CD4-positive, alpha-beta T cell treated with Interleukin-21 for 1 hour (primary cell): ENCODE results near the gene DOCK4.

Source experiments
- DNase-seq: peaks from one replicate; pipeline ENCODE4 v3.0.0-alpha.2; 2020

Gene DOCK4

DNA sequence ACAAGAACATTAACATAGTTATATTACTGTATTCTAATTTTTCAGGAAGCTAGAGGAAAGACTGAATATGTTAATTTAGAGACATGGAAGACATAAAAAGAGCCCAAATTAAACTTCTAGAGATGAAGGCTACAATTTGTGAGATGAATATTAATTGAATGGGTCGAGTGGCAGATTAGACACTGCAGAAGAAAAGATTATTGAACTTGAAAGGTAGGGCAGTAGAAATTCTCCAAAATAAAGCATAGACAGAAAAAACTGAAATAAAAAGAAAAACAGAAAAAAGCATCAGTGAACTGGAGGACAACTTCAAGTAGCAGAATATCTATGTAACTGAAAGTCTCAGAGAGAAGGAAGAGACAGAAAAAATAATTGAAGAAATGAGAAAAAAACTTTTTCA is 369.6 kb downstream of the DOCK4 start:
- DNase-seq = no peak

GRCh38 chr7:111835066-111835465 is 371.1 kb downstream of the DOCK4 start:
- DNase-seq = no peak

GRCh38 chr7:111834367-111834766 is 371.8 kb downstream of the DOCK4 start:
- DNase-seq = no peak

DNA sequence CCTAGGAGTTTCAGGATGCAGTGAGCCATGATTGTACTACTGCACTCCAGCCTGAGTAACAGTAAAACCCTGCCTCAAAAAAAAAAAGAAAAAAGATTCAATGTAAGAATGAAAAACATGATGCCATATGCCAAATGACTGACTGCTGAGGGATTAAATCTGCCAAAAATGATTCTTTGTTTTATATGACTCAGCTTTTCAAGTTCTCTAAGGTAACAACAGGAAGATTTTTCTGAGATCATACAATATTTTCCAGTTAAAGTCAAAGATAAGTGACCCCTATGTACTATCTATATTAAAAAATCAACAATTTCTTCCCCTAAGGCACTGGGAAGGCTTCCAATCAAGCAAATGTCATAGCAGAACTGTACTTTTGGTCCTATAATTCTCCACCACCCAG is 372.7 kb downstream of the DOCK4 start:
- DNase-seq = no peak

- no peak for DNase-seq
Measured at GRCh38 chr7:111832174-111832573, 374.0 kb downstream of the DOCK4 start.

GRCh38 chr7:111829221-111829620 is 377.0 kb downstream of the DOCK4 start:
- no peak for DNase-seq

DNA sequence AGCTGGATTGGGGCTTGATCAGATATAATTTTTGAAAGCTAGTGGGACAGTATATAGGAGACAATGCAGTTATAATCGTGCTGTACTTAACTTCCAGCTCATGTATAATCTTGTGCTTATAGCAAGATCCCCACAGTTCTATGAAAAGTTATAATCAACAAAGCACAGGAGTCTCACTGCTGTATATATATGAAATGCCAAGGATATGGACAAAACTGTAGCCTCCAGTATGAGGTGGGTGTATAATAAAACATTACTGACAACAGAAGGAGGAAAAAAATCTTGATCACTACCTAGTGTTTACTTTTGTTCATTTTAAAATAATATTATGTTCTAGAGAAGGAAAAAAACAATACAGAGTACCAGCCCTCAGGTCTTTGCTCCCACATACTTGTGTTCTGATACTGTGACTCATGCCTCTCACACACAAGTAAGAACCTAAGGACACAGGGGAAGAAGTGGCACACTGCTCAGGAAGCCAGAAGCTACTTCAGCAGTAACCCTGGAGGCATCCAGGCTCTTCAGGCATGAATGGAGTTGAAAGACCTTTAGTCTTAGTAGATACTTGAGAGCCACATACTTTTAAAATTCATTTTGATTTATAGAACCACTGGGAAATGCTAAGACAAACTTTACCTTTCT is 378.2 kb downstream of the DOCK4 start:
- no peak for DNase-seq

- DNase-seq = no peak
Measured at GRCh38 chr7:111825046-111825445, 381.2 kb downstream of the DOCK4 start.

GRCh38 chr7:111823826-111824225 is 382.4 kb downstream of the DOCK4 start:
- no peak for DNase-seq

- no peak for DNase-seq
Measured at GRCh38 chr7:111821046-111821445, 385.2 kb downstream of the DOCK4 start.

DNA sequence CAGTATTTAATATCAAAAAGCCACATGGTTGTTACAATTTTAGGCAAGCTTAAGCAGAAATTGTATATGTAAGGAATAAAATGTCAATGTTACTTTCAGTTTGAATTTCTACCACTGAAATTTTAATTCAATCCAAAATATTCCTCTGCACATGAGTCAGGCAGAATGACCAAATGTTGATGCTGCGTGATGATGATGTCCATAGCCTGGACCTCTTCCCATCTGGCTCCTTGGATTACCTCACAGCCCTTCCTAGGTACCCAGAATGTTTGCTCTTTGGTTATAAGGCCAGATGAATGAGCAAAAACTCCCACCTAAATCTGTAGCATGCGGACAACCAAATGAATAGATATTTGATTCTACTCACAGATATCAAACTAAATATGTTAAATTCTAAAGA is 385.6 kb downstream of the DOCK4 start:
- DNase-seq = no peak

DNA sequence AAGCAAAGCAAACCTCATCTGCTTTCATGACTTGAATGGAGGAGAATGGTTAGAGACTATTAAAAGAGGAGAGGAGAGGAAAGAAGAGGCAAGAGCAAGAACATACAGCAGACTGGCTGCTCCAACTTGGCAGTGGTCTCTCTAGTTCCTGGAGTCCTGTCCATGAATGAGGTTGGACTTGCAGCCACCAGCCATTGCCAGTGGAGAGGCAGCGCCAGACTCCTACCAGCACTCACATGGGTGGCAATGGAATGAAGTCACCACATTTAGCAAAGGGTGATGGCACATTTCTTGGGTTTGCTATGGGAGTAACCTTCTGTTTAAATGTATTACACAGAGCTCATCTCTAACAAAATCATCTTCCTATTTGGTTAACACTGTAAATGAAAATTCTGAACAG is 386.1 kb downstream of the DOCK4 start:
- DNase-seq = no peak

GRCh38 chr7:111815354-111815753 is 390.8 kb downstream of the DOCK4 start:
- DNase-seq = no peak

- no peak for DNase-seq
Measured at GRCh38 chr7:111813306-111813705, 392.9 kb downstream of the DOCK4 start.

- DNase-seq = no peak
Measured at GRCh38 chr7:111806232-111806631, 400.0 kb downstream of the DOCK4 start.

DNA sequence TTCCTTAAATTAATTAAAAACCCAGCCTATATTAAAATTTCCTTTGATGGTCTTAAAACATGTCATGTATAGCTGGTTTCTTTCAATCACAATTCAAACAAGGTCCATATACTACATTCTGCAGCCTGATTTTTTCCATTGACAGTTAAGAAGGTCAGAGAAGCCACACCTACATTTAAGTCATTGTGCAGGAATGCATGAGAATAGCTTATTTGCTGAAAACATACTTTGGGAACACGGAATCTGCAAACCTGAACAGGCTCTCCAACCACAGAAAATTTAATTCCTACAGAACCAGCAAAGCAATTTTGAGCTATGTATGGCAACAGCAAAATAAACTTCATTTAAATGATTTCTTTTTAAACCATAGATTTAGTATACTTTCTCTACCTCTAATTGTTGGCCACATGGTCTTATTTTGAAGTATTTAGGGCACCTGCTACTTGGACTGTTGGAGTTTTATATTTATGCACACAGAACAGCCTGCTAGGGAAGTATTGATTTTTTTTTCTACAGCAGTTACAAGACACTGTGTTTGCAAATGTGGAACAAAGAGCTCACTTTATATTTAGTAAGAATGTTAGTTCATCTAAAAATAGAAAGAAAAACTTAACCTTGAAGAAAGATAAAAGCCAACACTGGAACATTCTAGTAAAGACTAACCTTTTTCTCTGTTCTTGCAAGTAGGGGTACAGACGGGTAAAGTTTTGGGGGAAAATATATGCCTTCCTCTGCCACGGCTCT is 403.0 kb downstream of the DOCK4 start:
- DNase-seq = no peak

- DNase-seq = no peak
Measured at GRCh38 chr7:111802194-111802772, 403.9 kb downstream of the DOCK4 start.

- DNase-seq = no peak
Measured at GRCh38 chr7:111801277-111801676, 404.9 kb downstream of the DOCK4 start.

DNA sequence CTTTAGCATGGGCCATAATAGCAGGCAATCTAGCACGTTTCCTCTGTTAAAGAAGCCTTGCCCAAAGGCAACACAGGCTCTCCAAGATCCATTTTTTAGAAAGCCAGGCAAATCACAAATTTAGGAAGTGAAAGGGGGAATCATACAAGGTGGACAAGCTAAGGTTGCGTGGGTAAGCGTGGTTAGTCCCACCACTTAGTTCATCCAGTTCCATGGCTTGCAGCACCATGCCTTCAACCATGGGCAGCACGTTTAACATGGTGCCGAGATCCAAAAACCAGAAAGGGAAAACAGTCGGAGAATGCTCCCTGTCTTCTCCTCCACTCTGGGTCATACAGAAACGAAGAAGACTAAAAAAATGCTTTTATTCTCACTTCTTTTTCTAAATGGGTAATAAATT is 409.5 kb downstream of the DOCK4 start:
- DNase-seq = no peak

DNA sequence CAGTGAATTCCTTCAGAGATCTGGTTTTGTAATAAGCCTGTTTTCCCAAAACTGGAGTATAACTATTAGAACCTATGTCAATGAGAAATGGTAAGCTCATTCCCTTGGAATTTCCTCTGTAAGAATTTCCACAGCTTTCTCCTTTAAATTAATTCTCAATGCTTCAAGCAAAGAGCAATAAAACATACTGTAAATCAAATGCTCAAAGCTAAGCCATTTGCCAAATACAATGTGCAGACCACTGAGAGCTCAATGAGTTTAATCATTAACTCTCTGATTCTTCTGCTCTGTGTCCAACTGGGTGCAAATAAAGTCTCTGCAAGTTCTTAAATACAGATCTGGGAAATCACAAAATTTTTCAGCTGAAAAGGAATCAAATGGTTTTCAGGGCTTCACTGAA is 416.3 kb downstream of the DOCK4 start:
- DNase-seq = no peak

DNA sequence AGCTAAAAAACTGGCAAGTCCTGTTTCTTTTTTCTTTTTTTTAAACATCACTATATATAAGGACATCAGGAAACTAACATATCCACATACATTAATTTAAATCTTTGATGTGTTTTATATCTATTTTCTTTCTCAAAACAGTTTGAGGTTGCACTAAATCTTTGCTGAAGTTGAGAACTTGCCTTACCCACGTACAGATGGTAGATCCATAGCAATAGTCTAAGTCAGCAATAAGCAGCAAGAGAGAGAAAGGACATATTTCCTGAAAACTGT is 417.2 kb downstream of the DOCK4 start:
- DNase-seq = no peak

- no peak for DNase-seq
Measured at GRCh38 chr7:111788286-111789047, 417.7 kb downstream of the DOCK4 start.

DNA sequence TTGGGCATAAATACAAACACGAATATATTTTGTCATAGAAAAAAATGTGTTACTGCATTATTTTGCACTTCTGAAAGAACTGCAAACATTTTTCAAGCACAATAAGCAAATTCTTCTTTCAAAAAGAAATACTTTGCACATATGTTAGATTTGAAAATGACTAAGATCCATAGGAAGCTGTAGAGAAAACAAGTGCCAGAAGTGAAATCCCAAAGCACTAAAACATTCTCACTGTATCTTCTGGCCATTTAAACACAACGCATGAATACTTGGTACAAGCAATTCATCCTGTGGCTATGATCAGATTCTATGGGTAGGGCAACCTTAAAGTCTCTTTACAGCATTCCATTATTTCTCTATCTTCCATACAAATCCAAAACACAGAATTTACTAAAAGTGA is 418.5 kb downstream of the DOCK4 start:
- no peak for DNase-seq

GRCh38 chr7:111787099-111787498 is 419.1 kb downstream of the DOCK4 start:
- no peak for DNase-seq
